ENCODE results near the gene FCN1. TPM values are rescaled to one million over a fixed set of nuclear protein-coding genes. Genes with fewer than 3 reads are reported as not detected.

FCN1 gene
- total RNA-seq, 1 experiment from 2014 or later = not detected

DNA sequence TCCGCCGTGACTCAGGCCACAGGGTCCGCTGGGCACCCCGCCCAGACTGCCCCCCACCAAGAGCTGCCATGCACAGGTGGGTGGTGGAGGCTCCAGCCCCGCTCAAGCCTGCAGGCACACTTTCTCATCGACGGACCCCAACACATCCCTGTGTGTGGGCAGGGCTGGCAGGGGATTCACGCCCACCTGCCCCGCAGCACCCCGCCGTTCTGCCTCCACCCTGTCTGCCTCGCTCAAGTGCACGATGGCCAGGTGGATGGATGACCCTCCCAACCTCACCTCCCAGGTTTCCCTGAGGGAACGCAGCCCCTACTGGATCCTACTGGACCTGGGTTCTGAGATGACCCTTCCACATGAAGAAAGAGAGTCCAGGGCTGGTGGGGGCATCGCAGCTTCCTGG, 26.1 kb upstream of the FCN1 start:
- TF ChIP-seq CTCF (IDR thresholded peaks at IDR 0.05; ENCODE audit: unreplicated experiment) = no peak
- H3K27ac Mint-ChIP-seq (ENCODE audit: low read depth, unreplicated experiment) = no peak overlapping the region
- DNase-seq (ENCODE audit: unreplicated experiment) = no peak
- no peaks in the 10 kb centered on the region for H3K4me1 Mint-ChIP-seq (ENCODE audit: insufficient read depth, unreplicated experiment)
- intact Hi-C loops (cut with micrococcal nuclease) = no loop called here
- H3K9me3 Mint-ChIP-seq (ENCODE audit: unreplicated experiment) = no peaks in the 10 kb centered on the region
- no peak overlapping the region for H3K4me3 Mint-ChIP-seq (ENCODE audit: unreplicated experiment)
- H3K36me3 Mint-ChIP-seq (ENCODE audit: insufficient read depth, unreplicated experiment) = no peaks in the 10 kb centered on the region
- ChIA-PET POLR2A (no interaction called here), CTCF (no interaction called here)
- peaks cover 25% of the 10 kb centered on the region for H3K27me3 Mint-ChIP-seq (ENCODE audit: insufficient read depth, unreplicated experiment)
- no TSS peak for BruUV-seq (replicated peaks)

DNA sequence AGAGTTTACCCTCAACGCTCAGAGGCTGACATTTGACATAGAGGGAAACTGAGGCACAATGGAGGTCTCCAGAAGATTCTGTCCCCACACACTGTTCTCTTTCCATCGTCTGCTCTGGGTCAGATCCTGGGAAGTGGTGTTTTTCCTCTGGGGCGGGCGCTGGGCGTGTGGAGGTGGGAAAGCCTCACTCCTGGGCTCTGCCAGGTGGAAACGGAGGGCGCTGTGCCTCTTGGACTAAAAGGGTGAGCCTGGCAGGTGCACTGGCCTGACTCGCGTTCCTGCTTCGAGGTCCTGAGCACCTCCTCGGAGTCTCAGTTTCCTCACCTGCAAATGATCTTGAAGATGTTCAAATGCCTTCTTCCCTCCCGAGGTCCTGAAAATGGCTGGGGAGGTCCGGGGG, 25.7 kb upstream of the FCN1 start:
- Mint-ChIP-seq H3K36me3 (ENCODE audit: insufficient read depth, unreplicated experiment) (no peaks in the 10 kb centered on the region), H3K4me3 (ENCODE audit: unreplicated experiment) (no peak overlapping the region), H3K4me1 (ENCODE audit: insufficient read depth, unreplicated experiment) (no peaks in the 10 kb centered on the region), H3K27me3 (ENCODE audit: insufficient read depth, unreplicated experiment) (peaks cover 26% of the 10 kb centered on the region), H3K9me3 (ENCODE audit: unreplicated experiment) (no peaks in the 10 kb centered on the region), H3K27ac (ENCODE audit: low read depth, unreplicated experiment) (no peak overlapping the region)
- TF ChIP-seq CTCF (IDR thresholded peaks at IDR 0.05; ENCODE audit: unreplicated experiment) = no peak
- no TSS peak for BruUV-seq (replicated peaks)
- CTCF ChIA-PET = interaction anchor here (0.6 kb wide), 1 partner anchor 207 kb away, joined by 3 read pairs; no protein-coding TSS in a partner anchor
- no peak for DNase-seq (ENCODE audit: unreplicated experiment)
- intact Hi-C loops (cut with micrococcal nuclease) = no loop called here
- POLR2A ChIA-PET = no interaction called here

- TF ChIP-seq CTCF (IDR thresholded peaks at IDR 0.05; ENCODE audit: unreplicated experiment) = no peak
- ChIA-PET CTCF (interaction anchor here (0.6 kb wide), 1 partner anchor 208 kb away, joined by 3 read pairs; no protein-coding TSS in a partner anchor), POLR2A (no interaction called here)
- no peaks in the 10 kb centered on the region for H3K36me3 Mint-ChIP-seq (ENCODE audit: insufficient read depth, unreplicated experiment)
- H3K27me3 Mint-ChIP-seq (ENCODE audit: insufficient read depth, unreplicated experiment) = peaks cover 27% of the 10 kb centered on the region
- intact Hi-C loops (cut with micrococcal nuclease) = no loop called here
- H3K4me1 Mint-ChIP-seq (ENCODE audit: insufficient read depth, unreplicated experiment) = no peaks in the 10 kb centered on the region
- no peak overlapping the region for H3K4me3 Mint-ChIP-seq (ENCODE audit: unreplicated experiment)
- no peak for DNase-seq (ENCODE audit: unreplicated experiment)
- BruUV-seq (replicated peaks) = no TSS peak
- H3K27ac Mint-ChIP-seq (ENCODE audit: low read depth, unreplicated experiment) = no peak overlapping the region
- H3K9me3 Mint-ChIP-seq (ENCODE audit: unreplicated experiment) = no peaks in the 10 kb centered on the region
These were observed 25.1 kb upstream of the FCN1 start for GRCh38 chr9:134942788-134943184.

GRCh38 chr9:134942011-134942787, 24.5 kb upstream of the FCN1 start:
- DNase-seq (ENCODE audit: unreplicated experiment) = no peak
- no peak overlapping the region for H3K4me3 Mint-ChIP-seq (ENCODE audit: unreplicated experiment)
- peaks cover 33% of the 10 kb centered on the region for H3K27me3 Mint-ChIP-seq (ENCODE audit: insufficient read depth, unreplicated experiment)
- H3K9me3 Mint-ChIP-seq (ENCODE audit: unreplicated experiment) = no peaks in the 10 kb centered on the region
- no peaks in the 10 kb centered on the region for H3K4me1 Mint-ChIP-seq (ENCODE audit: insufficient read depth, unreplicated experiment)
- intact Hi-C loops (cut with micrococcal nuclease) = no loop called here
- H3K36me3 Mint-ChIP-seq (ENCODE audit: insufficient read depth, unreplicated experiment) = no peaks in the 10 kb centered on the region
- ChIA-PET POLR2A (no interaction called here), CTCF (no interaction called here)
- no TSS peak for BruUV-seq (replicated peaks)
- TF ChIP-seq CTCF (IDR thresholded peaks at IDR 0.05; ENCODE audit: unreplicated experiment) = no peak
- no peak overlapping the region for H3K27ac Mint-ChIP-seq (ENCODE audit: low read depth, unreplicated experiment)

Measured in MCF 10A (cell line).